ENCODE measurements around the gene ADGRG4. TPM values are rescaled to one million over a fixed set of nuclear protein-coding genes. Genes with fewer than 3 reads are reported as not detected.

ADGRG4 gene
- total and polyA plus RNA-seq, 7 donors, result under 0.01 TPM; not detected in 6

DNA sequence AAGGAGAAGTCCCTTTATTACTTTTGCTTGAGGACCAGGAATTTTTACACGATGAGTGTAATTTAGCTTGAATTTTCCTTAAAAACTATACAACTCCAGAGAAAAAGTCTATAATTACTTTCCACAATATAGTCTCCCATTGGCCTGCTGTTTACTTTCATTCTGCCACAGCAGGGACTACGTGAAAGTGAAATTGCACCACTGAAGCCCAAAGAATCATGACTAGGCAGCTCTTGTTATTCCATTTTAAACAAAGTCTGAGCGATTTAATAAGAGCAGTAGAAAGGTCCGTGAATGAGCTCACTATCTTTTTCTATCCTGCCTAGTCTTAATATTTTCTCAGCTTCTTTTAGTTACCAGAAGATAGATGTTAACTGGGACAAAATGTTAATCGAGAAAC lies 68.6 kb downstream of the ADGRG4 start:
- no peaks in the 10 kb centered on the region for H3K4me1 ChIP-seq
- no peaks in the 10 kb centered on the region for H3K27me3 ChIP-seq
- no peak for DNase-seq
- H3K9me3 ChIP-seq, result no peaks in the 10 kb centered on the region
- TF ChIP-seq, protein P1, sequence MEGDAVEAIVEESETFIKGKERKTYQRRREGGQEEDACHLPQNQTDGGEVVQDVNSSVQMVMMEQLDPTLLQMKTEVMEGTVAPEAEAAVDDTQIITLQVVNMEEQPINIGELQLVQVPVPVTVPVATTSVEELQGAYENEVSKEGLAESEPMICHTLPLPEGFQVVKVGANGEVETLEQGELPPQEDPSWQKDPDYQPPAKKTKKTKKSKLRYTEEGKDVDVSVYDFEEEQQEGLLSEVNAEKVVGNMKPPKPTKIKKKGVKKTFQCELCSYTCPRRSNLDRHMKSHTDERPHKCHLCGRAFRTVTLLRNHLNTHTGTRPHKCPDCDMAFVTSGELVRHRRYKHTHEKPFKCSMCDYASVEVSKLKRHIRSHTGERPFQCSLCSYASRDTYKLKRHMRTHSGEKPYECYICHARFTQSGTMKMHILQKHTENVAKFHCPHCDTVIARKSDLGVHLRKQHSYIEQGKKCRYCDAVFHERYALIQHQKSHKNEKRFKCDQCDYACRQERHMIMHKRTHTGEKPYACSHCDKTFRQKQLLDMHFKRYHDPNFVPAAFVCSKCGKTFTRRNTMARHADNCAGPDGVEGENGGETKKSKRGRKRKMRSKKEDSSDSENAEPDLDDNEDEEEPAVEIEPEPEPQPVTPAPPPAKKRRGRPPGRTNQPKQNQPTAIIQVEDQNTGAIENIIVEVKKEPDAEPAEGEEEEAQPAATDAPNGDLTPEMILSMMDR (IDR thresholded peaks at IDR 0.05), result no peak
- no peak for TF ChIP-seq EP300 (IDR thresholded peaks at IDR 0.05)
- TF ChIP-seq POLR2A (IDR thresholded peaks at IDR 0.05), result no peak
- TF ChIP-seq POLR2AphosphoS5 (IDR thresholded peaks at IDR 0.05), result no peak
- intact Hi-C loops (cut with DNase I), result no loop called here
- 71 to 80% methylated on average over 5 of the region's 5 CpGs for WGBS, 2 donors
- no peak overlapping the region for H3K4me3 ChIP-seq
- no peaks in the 10 kb centered on the region for H3K36me3 ChIP-seq
- no peak overlapping the region for H3K27ac ChIP-seq

DNA sequence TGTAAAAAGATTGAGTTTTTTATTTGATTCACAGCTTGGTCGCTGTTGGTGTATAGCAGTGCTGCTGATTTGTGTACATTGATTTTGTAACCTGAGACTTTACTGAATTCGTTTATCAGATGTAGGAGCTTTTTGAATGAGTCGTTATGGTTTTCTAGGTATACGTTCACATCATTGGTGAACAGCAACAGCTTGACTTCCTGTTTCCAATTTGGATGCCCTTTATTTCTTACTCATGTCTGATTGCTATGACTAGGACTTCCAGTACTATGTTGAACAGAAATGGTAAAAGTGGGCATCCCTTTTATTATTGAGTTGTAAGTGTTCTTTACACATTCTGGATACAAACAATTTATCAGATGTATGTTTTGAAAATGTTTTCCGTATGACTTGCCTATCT lies 76.0 kb downstream of the ADGRG4 start:
- 78 to 85% methylated on average over 5 of the region's 5 CpGs for WGBS, 2 donors
- no peaks in the 10 kb centered on the region for H3K36me3 ChIP-seq
- DNase-seq, result no peak
- no peaks in the 10 kb centered on the region for H3K27me3 ChIP-seq
- no peaks in the 10 kb centered on the region for H3K4me1 ChIP-seq
- no peak overlapping the region for H3K4me3 ChIP-seq
- TF ChIP-seq POLR2AphosphoS5 (IDR thresholded peaks at IDR 0.05) (no peak), POLR2A (IDR thresholded peaks at IDR 0.05) (no peak), EP300 (IDR thresholded peaks at IDR 0.05) (no peak)
- TF ChIP-seq, protein P1 (IDR thresholded peaks at IDR 0.05), result no peak
- H3K9me3 ChIP-seq, result no peaks in the 10 kb centered on the region
- intact Hi-C loops (cut with DNase I), result no loop called here
- no peak overlapping the region for H3K27ac ChIP-seq

- no peaks in the 10 kb centered on the region for H3K4me1 ChIP-seq
- no peaks in the 10 kb centered on the region for H3K27me3 ChIP-seq
- intact Hi-C loops (cut with DNase I), result no loop called here
- TF ChIP-seq, protein P1 (IDR thresholded peaks at IDR 0.05), result no peak
- TF ChIP-seq EP300 (IDR thresholded peaks at IDR 0.05) (no peak), POLR2AphosphoS5 (IDR thresholded peaks at IDR 0.05) (no peak), POLR2A (IDR thresholded peaks at IDR 0.05) (no peak)
- DNase-seq, result no peak
- WGBS, 2 donors, result 32 to 68% methylated on average over 1 of the region's 1 CpG
- no peak overlapping the region for H3K27ac ChIP-seq
- no peak overlapping the region for H3K4me3 ChIP-seq
- H3K9me3 ChIP-seq, result no peaks in the 10 kb centered on the region
- no peaks in the 10 kb centered on the region for H3K36me3 ChIP-seq
Observed at GRCh38 chrX:136380010-136380769, 79.4 kb downstream of the ADGRG4 start.

DNA sequence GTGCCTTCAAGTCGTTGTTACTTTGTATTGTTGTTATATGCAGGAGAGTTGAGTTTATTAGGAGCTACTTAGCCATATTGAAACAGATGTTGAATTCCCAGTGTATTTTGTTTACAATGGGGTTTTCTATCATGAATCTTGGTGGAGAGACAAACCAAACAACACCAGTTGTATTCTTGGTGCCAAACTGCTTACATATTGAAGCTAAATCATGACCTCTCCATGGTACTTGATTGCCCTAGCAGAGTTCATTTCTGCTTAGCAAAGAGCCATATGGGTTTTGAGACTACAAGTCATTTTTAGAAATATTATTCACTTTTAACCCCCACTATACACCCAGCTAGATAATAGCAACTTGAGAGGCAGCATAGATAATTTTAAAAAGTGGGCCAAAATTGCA lies 85.4 kb downstream of the ADGRG4 start:
- WGBS, 2 donors, result 17 to 51% methylated on average over 1 of the region's 1 CpG
- H3K27me3 ChIP-seq, result no peaks in the 10 kb centered on the region
- DNase-seq, result no peak
- no peak overlapping the region for H3K4me3 ChIP-seq
- H3K9me3 ChIP-seq, result no peaks in the 10 kb centered on the region
- TF ChIP-seq POLR2A (IDR thresholded peaks at IDR 0.05) (no peak), POLR2AphosphoS5 (IDR thresholded peaks at IDR 0.05) (no peak), EP300 (IDR thresholded peaks at IDR 0.05) (no peak)
- H3K36me3 ChIP-seq, result no peaks in the 10 kb centered on the region
- no peaks in the 10 kb centered on the region for H3K4me1 ChIP-seq
- H3K27ac ChIP-seq, result no peak overlapping the region
- intact Hi-C loops (cut with DNase I), result no loop called here

DNA sequence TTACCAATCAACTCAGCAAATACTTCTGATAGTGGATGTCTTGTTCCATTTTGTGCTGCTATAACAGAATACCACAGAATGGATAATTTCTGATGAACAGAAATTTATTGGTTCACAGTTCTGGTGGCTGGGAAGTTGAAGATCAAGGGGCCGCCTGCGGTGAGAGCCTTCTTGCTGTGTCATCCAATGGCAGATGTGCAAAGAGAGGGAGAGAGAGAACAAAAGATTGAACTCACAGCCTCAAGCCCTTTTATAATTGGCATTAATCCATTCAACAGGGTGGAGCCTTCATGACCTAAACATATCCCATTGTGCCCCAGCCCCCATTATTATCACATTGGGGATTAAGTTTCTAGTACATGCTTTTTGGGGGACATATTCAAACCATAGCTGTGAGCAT lies 86.1 kb downstream of the ADGRG4 start:
- 30 to 85% methylated on average over 2 of the region's 2 CpGs for WGBS, 2 donors
- Histone ChIP-seq H3K4me3 (no peak overlapping the region), H3K9me3 (no peaks in the 10 kb centered on the region), H3K4me1 (no peaks in the 10 kb centered on the region), H3K27me3 (no peaks in the 10 kb centered on the region), H3K36me3 (no peaks in the 10 kb centered on the region), H3K27ac (no peak overlapping the region)
- TF ChIP-seq POLR2AphosphoS5 (IDR thresholded peaks at IDR 0.05), result no peak
- no peak for TF ChIP-seq EP300 (IDR thresholded peaks at IDR 0.05)
- no peak for TF ChIP-seq POLR2A (IDR thresholded peaks at IDR 0.05)
- TF ChIP-seq, protein P1 (IDR thresholded peaks at IDR 0.05), result no peak
- DNase-seq, result no peak
- intact Hi-C loops (cut with DNase I), result no loop called here
